AG08396 (cell line): ENCODE measurements around the gene PPP6C.
"Not testable (repeated sequence)": the region's sequence is repeated elsewhere in the genome, so short reads cannot be mapped to it uniquely, and the experiment has no call there.

Experiments
- DNase-seq: peaks from one replicate; pipeline ENCODE4 v3.0.0; 2012; ENCODE audit warnings: low spot score, mixed read lengths

Gene PPP6C

GRCh38 chr9:125141751-125142150 is 47.9 kb downstream of the PPP6C start:
- no peak for DNase-seq

DNA sequence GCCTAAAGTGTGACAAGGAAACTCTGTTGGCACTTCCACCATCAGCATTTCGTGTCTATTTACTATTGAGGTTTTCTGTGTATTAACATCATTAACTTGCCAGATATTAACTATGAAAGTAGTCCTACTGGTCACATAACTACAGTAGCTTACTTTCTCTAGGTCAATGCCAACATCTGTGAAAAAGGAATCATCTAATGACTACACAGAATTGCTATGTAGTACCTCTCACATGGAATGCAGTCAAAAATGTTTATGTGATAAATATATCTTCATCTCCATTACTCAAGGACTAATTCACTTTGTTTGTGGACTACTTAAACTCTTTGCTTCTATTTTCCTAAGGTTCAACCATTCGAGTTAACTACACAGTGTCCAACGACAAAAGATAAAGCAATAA is 48.4 kb downstream of the PPP6C start:
- peak; percentile 26 for DNase-seq

GRCh38 chr9:125140576-125140975 is 49.0 kb downstream of the PPP6C start:
- no peak for DNase-seq

DNA sequence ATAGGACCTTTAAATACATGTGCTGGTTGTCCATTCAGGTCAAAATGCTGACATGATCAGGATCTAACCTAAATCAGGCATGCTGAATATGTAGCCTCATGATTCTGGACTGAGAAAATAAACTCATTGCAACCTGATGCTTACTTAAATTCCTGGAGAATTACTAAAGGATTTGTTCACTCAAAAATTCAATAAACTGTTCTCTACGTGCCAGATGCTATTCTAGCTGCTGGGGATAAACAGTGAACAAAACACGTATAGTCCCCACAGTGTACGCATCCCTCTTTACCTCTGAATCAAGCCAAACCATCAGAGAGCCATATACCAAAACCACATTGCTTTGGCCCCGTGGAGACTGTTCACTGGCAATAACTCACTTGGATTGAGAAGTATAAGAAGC is 52.4 kb downstream of the PPP6C start:
- peak; percentile 40 for DNase-seq

DNA sequence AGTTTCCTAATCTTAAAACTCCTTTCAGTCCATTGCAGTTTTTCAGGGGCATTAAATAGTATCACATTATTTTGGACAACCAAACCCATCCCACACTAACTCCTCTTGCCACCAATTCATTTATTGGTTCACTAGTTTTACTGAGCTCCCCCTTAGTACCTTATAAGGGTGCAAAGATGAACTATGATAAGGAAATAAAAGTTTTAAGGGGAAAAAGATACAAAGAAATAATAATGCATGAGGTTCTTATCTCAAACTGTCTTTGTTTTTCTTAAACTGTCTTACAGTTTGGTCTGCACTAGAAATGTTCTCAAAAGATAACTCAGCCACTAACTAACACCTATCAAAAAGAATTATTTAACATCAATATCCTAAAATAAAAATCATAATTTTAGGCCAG is 54.6 kb downstream of the PPP6C start:
- DNase-seq = no peak

DNA sequence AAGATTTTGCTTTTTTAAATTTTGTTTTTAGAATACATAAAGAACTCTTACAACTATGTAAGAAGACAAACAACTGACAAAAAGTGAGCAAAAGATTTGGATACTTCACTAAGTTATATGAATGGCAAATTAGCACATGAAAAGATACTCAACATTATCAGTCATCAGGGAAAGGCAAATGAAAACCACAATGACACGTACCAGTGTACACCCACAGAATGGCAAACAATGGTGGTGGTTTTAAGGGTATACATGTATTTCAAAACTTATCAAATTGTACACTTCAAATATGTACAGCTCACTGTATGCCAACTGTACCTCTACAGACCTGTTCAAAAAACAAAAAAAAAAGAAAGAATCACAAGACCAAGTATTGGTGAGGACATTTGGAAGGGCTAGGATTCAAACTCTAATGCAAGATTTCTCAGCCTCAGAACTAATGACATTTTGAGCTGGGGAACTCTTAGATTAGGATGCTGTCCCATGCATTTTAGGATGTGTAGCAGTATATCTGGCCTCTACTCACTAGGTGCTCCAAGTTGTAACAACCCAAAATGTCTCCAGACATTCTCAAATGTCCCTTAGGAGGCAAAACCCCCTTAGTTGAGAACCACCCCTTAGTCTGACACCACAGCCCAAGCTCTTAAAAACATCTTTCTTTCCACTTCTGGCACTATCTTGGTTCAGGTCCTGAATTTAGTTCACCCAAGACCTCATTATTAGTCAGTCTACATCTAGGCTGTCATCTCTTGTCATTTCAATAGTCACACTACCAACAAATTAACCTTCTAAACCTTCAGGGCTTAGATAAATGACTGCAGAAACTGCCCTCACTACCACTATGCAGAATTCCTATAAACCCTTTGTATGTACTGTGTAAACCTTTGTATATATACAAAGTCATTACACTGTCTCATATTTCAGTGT is 55.9 kb downstream of the PPP6C start:
- no peak for DNase-seq

DNA sequence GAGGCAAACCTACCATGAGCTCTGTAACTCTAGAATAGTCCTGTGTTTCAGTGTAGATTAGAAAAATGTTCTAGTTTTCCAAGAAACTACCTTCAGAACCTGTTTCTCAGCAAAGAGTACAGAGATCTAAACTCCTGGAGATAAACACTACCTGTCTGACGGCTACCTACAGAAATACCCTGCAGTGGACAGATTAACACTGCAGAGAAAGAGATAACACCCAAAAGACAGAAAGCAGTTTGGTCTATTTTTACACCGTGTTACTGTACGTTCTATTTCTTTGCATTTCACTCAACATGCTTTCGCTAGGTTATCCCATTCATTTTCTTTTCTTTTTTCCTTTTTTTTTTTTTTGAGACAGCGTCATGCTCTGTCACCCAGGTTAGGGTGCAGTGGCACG is 57.8 kb downstream of the PPP6C start:
- DNase-seq = no peak

GRCh38 chr9:125126019-125126746 is 63.4 kb downstream of the PPP6C start:
- peak; percentile 88 for DNase-seq

GRCh38 chr9:125125523-125125922 is 64.1 kb downstream of the PPP6C start:
- DNase-seq = no peak

GRCh38 chr9:125121146-125121545 is 68.5 kb downstream of the PPP6C start:
- DNase-seq = no peak

DNA sequence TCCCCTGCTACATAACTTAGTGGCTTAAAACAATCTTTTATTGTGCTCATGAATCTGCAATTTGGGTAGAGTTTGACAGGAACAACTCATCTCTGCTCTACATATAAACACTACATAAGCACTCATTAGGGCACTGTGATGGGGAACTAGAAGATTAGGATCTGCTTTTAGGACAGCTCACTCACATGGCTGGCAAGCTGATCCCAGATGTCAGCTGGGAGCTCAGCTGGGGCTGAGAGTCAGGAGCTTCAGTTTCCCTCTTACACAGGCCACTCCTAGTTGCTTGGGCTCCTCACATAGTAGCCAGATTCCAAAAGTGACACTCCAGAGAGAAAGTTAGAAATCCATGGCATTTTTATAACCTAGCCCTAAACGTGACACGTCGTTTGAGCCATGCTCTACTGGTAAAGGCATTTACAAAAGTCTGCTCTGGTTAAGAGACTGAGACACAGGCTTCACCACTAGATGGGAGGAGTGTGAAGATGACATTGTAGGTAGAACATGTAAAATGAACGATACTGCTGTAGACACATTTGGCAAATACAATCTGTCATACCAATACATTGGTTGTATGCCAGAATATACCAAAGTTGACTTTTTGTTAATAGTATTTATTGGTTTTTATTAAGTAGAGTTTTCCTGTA is 69.8 kb downstream of the PPP6C start:
- DNase-seq = no peak

DNA sequence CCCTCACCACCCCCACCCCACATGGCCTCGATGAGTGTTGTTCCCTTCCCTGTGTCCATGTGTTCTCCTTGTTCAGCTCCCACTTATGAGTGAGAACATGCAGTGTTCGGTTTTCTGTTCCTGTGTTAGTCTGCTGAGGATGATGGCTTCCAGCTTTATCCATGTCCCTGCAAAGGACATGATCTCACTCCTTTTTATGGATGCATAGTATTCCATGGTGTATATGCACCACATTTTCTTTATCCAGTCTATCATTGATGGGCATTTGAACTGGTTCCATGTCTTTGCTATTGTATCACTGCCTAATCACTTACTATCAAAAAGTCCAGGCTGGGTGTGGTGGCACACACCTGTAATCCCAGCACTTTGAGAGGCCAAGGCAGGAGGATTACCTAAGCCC is 70.9 kb downstream of the PPP6C start:
- DNase-seq = not testable (repeated sequence)

- DNase-seq = not testable (repeated sequence)
Measured at GRCh38 chr9:125114503-125114902, 75.1 kb downstream of the PPP6C start.

- DNase-seq = no peak
Measured at GRCh38 chr9:125110464-125110863, 79.1 kb downstream of the PPP6C start.

DNA sequence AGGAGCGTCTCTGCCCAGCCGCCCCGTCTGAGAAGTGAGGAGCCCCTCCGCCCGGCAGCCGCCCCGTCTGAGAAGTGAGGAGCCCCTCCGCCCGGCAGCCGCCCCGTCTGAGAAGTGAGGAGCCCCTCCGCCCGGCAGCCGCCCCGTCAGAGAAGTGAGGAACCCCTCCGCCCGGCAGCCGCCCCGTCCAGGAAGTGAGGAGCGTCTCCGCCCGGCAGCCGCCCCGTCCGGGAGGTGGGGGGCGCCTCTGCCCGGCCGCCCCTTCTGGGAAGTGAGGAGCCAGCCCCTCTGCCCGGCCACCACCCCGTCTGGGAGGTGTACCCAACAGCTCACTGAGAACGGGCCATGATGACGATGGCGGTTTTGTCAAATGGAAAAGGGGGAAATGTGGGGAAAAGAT is 81.1 kb downstream of the PPP6C start:
- DNase-seq = not testable (repeated sequence)

DNA sequence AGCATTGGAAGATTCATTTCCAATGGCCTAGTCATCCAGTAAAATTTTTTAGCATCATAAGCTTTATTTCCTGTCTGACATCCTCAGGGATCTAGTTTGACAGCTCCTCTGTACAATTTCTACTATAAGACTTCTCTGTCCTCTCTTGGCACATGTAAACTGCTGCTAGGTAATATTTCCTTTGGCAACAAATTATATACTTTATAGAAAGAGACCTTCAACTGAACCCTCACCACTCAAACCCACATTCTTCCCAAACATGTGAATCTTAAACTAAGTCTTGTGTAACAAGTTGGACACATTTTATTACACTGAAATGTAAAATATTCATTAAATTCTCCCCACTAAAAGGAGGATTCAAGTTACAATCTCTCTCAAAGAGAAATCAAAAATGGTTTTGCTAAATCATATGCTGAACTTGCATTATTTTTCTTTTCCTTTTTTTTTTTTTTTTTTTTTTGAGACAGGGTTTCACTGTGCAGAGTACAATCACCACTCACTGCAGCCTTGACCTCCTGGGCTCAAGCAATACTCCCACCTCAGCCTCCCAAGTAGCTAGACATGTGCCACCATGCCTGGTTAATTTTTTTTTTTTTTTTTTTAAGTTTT is 83.2 kb downstream of the PPP6C start:
- DNase-seq = peak; percentile 22

- DNase-seq = no peak
Measured at GRCh38 chr9:125103770-125104460, 85.7 kb downstream of the PPP6C start.

DNA sequence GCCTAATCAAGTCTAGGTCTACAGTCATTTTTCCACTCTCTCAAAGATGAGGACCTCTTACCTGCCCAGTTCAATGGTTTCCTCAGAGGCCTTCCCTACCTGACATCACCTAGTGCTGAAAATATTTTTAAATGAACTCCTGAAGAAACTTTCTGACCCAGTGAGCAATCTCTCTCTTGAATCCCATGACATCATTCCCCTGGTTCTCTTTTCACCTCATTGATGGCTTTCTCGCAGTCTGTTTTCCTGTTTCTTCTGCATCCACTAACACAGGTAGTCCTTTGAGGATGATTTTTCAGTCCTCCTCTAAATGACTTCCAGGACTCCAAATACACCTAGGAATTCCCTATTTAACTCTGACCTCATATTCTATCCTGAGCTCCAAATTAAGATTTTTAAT is 86.6 kb downstream of the PPP6C start:
- no peak for DNase-seq

GRCh38 chr9:125100822-125101221 is 88.8 kb downstream of the PPP6C start:
- DNase-seq = no peak

DNA sequence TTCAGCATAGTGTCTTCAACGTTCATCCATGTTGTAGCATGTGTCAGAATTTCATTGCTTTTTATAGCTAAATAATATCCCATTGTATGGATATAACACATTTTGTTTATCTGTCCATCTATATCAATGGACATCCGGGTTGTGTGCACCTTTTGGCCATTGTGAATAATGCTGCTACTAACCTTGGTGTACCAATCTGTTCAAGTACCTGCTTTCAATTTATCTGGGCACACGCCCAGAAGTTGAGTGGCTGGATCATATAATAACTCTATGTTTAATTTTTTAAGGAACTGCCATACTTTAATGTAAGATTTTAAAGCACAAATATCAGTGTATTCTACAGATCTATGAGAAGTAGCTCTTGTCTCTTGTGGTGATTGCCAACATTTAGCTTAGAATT is 89.8 kb downstream of the PPP6C start:
- no peak for DNase-seq
